ENCODE results near the gene CCDC182.

CCDC182 gene

DNA sequence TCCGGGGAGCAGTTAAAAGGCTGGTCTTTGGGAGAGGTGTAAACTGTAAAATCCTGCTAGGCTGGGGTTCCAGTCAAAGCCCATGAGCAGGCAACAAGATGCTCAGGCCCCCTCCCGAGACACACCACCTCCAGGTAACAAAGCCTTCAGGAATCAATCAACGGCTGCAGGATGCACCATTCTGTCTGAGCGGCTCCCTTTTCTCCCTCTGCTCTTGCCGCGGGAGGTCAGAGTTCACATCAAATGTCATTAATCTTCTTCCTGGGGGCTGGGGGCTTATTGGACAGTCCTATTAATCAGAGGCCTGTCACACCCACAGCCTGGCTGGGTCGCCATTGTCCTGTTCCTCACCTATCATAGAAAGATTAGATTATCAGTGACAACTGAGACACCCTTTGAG is 11.9 kb upstream of the CCDC182 start:
- DNase-seq (ENCODE audit: low read depth in 2 of 2): no peak

DNA sequence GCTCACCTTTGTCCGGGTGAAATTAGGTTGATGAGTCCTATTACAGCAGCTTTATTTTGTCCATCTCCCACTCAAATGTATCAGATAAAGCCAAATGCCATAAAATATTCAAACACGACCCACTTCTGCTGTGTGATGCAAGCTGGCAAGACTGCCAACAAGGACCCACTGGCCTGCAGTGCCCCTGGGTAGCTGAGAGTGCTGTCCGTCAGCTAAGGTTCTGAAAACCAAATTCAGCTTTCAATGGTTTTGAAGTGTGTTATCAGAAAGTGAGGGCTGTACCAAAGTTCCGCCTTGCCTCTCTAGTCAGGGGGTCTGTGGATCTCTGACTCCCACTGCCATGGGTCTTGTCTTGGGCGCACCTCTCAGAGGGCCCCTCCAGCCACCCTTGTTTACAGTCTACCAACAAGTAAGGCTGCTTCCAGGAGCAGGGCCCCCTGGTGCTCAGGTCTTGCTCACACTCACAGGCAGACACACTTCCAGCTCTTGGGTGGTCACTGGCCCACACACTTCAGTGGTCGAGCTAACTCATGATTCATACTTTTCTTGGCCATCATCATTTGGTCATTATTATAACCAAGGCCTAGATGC is 10.5 kb upstream of the CCDC182 start:
- DNase-seq (ENCODE audit: low read depth in 2 of 2): no peak

GRCh38 chr17:57752031-57752905 is 7.2 kb upstream of the CCDC182 start:
- DNase-seq (ENCODE audit: low read depth in 2 of 2): no peak

GRCh38 chr17:57751348-57751971 is 6.4 kb upstream of the CCDC182 start:
- no peak for DNase-seq (ENCODE audit: low read depth in 2 of 2)

DNA sequence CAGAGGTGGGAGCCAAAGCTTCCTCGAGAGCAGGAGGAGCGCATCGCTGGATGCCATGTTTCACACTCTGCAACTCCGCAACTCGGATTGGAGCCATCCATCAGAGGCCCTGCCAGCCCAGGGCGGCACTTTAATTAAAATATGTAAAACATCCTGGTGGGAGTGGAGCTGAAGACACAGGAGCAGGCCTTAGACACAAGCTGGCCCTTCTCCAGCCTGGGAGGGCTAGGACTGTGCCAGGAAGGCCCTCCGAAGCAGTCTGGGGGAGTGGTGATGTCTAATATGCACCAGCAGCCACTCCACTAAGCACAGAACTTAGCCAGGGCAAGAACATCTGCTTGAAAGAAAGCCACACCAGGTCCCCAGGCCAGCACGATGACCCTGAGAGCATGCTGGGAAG is 5.8 kb upstream of the CCDC182 start:
- DNase-seq (ENCODE audit: low read depth in 2 of 2): no peak

GRCh38 chr17:57750109-57750871 is 5.2 kb upstream of the CCDC182 start:
- DNase-seq (ENCODE audit: low read depth in 2 of 2): no peak

DNA sequence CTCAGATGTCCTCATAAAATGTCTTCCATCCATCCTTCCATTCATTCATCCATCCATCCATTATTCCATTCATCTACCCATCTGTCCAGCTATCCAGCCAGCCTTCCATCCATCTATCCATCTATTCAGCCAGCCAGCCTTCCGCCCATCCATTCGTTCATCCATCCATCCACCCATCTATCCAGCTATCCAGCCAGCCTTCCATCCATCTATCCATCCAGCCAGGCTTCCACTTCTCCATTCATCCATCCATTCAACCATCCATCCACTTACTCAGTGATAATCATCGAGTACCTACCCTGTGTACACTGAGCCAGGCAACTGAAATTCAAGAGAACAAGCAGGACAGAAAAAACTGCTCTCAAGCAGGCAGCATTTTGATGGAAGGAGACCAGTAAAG is 4.6 kb upstream of the CCDC182 start:
- no peak for DNase-seq (ENCODE audit: low read depth in 2 of 2)

GRCh38 chr17:57747221-57748017 is 2.3 kb upstream of the CCDC182 start:
- peak in 1 of 2 donors; percentile 18 for DNase-seq (ENCODE audit: low read depth in 2 of 2)

GRCh38 chr17:57746221-57746620 is 1.1 kb upstream of the CCDC182 start:
- DNase-seq (ENCODE audit: low read depth in 2 of 2): no peak

DNA sequence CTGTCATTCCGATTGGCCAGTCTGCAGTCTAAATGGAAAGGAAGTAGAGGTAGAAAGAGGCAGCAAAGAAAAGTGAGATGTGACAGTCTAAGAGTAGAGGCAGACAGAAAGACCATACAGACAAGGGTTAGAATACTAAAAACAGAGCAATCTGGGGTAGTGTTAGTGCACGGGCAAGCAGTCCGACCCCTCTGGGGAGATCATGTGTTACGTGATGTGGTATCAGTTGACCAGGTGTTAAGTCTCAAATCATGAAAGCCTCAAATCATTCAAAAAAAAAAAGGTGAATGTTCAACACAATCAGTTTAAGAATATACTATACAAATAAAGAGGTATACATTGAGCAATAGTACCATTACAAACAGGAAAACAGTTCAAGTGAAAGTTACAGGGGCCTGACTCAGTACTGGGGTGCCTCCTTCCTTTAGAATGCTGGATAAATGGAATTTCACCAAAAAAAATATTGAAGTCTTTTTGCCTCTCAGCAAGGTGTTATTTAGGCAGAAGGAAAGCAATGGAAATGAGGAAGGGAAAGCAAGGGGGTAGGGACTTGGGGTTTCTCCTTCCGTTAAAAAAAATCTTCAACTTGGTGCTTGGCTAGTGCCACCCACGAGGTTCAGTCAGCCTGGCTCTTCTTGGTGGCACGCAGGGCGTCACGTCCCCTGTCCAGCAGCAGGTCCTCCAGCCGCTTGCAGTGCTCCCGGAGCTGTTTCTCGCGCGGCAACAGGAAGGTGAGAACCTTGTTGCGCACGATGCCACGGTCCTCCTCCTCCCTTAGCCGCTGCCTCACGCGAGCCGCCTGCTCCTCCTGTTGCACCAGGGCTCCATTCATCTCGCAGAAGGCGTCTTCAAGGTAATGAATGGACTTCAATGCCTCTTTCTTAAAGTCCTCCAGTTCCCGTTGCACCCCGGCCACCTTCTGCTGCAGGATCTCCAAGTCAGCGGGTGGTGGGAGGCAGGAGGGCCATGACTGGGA is 616 bp downstream of the CCDC182 start:
- no peak for DNase-seq (ENCODE audit: low read depth in 2 of 2)

GRCh38 chr17:57740235-57740528 is 4.9 kb downstream of the CCDC182 start:
- no peak for DNase-seq (ENCODE audit: low read depth in 2 of 2)

DNA sequence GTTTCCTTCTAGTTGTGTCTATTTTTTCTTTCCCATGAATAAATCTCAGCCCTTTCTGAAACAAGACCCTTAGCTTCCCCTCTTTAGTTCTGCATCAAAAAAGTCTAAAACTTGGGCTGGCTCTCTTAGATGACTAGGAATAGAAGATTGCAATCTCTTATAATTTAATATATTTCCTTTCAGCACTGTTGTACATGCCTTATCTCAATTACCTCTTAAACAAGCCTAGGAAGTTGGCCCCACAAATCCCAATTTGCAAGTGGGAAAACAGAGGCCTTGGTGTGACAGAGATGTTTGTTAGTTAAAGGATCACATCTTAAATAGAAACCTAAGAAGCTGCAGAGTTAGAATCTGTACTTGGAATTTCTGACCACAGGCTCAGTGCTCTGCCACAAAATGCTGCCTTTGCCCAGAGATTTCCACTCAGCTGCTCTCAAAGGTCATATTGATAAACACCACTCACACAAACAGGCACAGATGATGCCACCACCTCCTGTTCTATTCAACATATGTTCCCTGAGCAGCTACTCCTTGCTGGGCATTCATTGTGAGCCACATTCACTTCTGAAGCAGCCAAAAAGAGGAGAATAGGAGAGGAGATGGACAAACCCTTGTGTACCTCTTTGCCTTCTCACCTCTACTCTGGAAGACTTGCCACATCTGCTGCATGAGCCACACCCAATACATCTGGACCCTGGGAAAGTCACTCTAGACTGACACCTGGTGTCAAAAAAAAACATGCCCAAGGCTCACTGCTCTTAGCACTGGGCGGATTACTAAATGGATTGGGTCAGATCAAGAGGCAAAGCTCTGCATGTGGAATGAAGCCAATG is 5.5 kb downstream of the CCDC182 start:
- no peak for DNase-seq (ENCODE audit: low read depth in 2 of 2)

DNA sequence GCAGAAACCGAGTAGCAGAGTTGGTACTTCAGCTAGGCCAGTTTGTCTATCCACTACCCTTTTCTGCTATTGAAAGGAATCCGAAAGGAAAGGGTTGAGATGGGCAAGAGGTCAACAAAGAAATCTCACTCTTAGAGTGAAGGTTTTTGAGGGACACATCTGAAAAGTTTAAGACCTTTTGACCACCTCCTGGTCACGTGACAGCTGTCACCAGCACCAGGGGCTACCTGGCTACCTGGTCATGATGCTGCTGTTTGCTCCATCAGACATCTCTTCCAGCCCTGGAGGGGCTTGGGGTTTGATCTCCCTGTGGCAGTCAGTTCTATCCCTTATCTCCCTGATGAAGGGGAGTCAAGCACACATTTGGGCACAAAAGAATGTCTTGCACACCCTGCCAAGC is 7.6 kb downstream of the CCDC182 start:
- no peak for DNase-seq (ENCODE audit: low read depth in 2 of 2)

GRCh38 chr17:57735707-57736106 is 9.4 kb downstream of the CCDC182 start:
- DNase-seq (ENCODE audit: low read depth in 2 of 2): no peak

DNA sequence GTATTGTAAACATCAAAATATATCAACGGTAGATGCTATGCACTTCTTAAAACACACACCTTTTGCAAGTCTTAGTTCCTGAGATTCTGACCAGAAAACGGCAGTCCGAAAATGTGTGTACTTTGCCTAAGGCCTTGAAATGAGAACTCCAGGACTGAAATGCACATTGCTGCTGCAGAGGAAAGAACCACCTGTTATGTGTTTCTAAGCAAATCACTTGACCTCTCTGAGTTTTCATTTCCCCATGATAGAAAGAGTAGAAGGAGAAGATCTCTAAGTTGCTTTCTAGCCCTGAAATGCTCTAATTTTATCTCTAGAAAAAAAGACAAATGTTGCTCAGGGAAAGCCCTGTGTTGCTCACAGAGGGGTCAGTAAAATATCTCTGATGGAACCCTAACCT is 9.9 kb downstream of the CCDC182 start:
- no peak for DNase-seq (ENCODE audit: low read depth in 2 of 2)

GRCh38 chr17:57733085-57733484 is 12.0 kb downstream of the CCDC182 start:
- no peak for DNase-seq (ENCODE audit: low read depth in 2 of 2)

DNA sequence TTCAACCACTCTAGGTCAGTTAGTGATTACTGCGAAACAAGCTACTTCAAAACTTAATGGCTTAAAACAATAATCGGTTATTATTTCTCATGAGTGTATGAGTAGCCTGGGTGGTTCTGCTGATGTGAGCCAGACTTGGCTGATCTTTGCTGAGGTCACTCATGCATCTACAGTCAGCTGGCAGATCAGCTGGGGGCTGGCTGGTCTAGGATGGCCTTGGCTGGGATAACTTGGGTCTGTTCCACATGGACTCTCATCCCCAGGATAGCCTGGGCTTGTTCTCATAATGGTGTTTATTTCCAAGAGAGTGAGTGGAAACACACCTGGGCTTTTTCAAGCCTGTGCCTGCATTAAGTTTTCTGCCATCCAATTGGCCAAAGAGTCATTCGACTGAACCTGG is 13.0 kb downstream of the CCDC182 start:
- DNase-seq (ENCODE audit: low read depth in 2 of 2): no peak

DNA sequence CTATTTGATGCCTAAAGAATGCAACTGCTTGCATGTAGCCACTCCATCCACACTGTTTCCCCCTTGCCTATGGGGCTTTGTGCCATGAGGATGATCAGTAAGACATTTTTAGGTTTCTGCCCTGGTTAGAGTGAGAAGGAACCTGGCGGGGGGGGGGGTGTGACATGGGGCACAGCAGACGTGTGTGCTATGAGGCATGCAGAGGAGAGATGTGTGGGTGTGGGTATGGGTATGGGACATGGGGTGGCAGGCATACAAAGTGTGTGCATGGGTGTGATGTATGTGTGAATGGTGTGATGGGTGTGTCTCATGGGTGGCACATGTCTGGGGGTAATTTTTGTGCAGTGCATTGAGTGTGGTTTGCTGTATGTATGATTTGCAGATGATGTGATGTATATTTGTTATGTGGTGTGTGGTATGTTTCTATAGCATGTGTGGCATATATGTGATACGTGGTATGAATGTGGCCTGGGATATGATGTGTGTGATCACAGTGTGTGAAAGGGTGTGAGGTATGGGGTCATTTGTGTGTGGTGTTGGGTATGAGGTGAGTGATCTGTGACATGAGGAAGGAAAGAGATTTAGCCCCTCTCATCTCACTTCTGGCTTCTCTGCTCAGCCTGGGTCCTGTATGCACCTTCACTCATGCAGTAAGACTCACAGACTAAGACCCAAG is 14.9 kb downstream of the CCDC182 start:
- DNase-seq (ENCODE audit: low read depth in 2 of 2): no peak

- no peak for DNase-seq (ENCODE audit: low read depth in 2 of 2)
Observed at GRCh38 chr17:57727630-57728175, 17.4 kb downstream of the CCDC182 start.

Data from activated CD4-positive, alpha-beta T cell treated with anti-CD3 and anti-CD28 coated beads for 24 hours (primary cell).